ENCODE measurements around the gene COL25A1. TPM values are rescaled to one million over a fixed set of nuclear protein-coding genes. Genes with fewer than 3 reads are reported as not detected.

The COL25A1 gene
- total RNA-seq, 1 donor from 2014 or later, result 10.4 TPM

GRCh38 chr4:108821351-108821930 lies 481.0 kb downstream of the COL25A1 start:
- H3K4me3 Mint-ChIP-seq (ENCODE audit: unreplicated experiment), result no peak overlapping the region
- DNase-seq (ENCODE audit: low read depth) (peak; percentile 11), FAIRE-seq (peak; percentile 13)
- Histone ChIP-seq H3K27ac (ENCODE audit: low read depth, low read length) (no peak overlapping the region), H3K79me2 (ENCODE audit: insufficient read depth, low read length) (no peaks in the 10 kb centered on the region), H3K27me3 (ENCODE audit: insufficient read depth, low read length) (no peaks in the 10 kb centered on the region), H3K4me3 (ENCODE audit: insufficient read depth, low read depth, low read length) (no peak overlapping the region), H3K4me1 (ENCODE audit: insufficient read depth, low read length) (no peaks in the 10 kb centered on the region), H3K9ac (ENCODE audit: low read length) (no peak overlapping the region), H4K20me1 (ENCODE audit: insufficient read depth, low read length) (no peaks in the 10 kb centered on the region), H3K4me2 (ENCODE audit: low read length) (no peak overlapping the region), H2AFZ (ENCODE audit: low read depth, low read length) (no peak overlapping the region), H3K9me3 (ENCODE audit: insufficient read depth, low read depth, low read length) (no peaks in the 10 kb centered on the region), H3K36me3 (ENCODE audit: insufficient read depth, low read length) (no peaks in the 10 kb centered on the region)
- no peaks in the 10 kb centered on the region for H3K36me3 Mint-ChIP-seq (ENCODE audit: low read depth, unreplicated experiment)
- TF ChIP-seq CTCF (IDR thresholded peaks at IDR 0.05; ENCODE audit: insufficient read depth, low read depth, low read length) (no peak), EZH2 (IDR thresholded peaks at IDR 0.05; ENCODE audit: insufficient read depth, low read length) (no peak)
- no peak overlapping the region for H3K27ac Mint-ChIP-seq (ENCODE audit: unreplicated experiment)
- no peaks in the 10 kb centered on the region for H3K27me3 Mint-ChIP-seq (ENCODE audit: low read depth, unreplicated experiment)
- peaks cover 12% of the 10 kb centered on the region for H3K4me1 Mint-ChIP-seq (ENCODE audit: low read depth, unreplicated experiment)
- no peaks in the 10 kb centered on the region for H3K9me3 Mint-ChIP-seq (ENCODE audit: unreplicated experiment)

GRCh38 chr4:108820492-108821350 lies 481.7 kb downstream of the COL25A1 start:
- H3K27ac Mint-ChIP-seq (ENCODE audit: unreplicated experiment), result no peak overlapping the region
- FAIRE-seq (no peak), DNase-seq (ENCODE audit: low read depth) (no peak)
- H3K4me3 Mint-ChIP-seq (ENCODE audit: unreplicated experiment), result no peak overlapping the region
- peaks cover 12% of the 10 kb centered on the region for H3K4me1 Mint-ChIP-seq (ENCODE audit: low read depth, unreplicated experiment)
- no peaks in the 10 kb centered on the region for H3K79me2 ChIP-seq (ENCODE audit: insufficient read depth, low read length)
- no peaks in the 10 kb centered on the region for H4K20me1 ChIP-seq (ENCODE audit: insufficient read depth, low read length)
- TF ChIP-seq CTCF (IDR thresholded peaks at IDR 0.05; ENCODE audit: insufficient read depth, low read depth, low read length) (no peak), EZH2 (IDR thresholded peaks at IDR 0.05; ENCODE audit: insufficient read depth, low read length) (no peak)
- no peaks in the 10 kb centered on the region for H3K27me3 Mint-ChIP-seq (ENCODE audit: low read depth, unreplicated experiment)
- H3K9me3 ChIP-seq (ENCODE audit: insufficient read depth, low read depth, low read length), result no peaks in the 10 kb centered on the region
- H3K4me1 ChIP-seq (ENCODE audit: insufficient read depth, low read length), result no peaks in the 10 kb centered on the region
- H3K9me3 Mint-ChIP-seq (ENCODE audit: unreplicated experiment), result no peaks in the 10 kb centered on the region
- H3K27me3 ChIP-seq (ENCODE audit: insufficient read depth, low read length), result no peaks in the 10 kb centered on the region
- H2AFZ ChIP-seq (ENCODE audit: low read depth, low read length), result no peak overlapping the region
- no peak overlapping the region for H3K9ac ChIP-seq (ENCODE audit: low read length)
- H3K36me3 ChIP-seq (ENCODE audit: insufficient read depth, low read length), result no peaks in the 10 kb centered on the region
- H3K27ac ChIP-seq (ENCODE audit: low read depth, low read length), result no peak overlapping the region
- no peak overlapping the region for H3K4me2 ChIP-seq (ENCODE audit: low read length)
- H3K36me3 Mint-ChIP-seq (ENCODE audit: low read depth, unreplicated experiment), result no peaks in the 10 kb centered on the region
- no peak overlapping the region for H3K4me3 ChIP-seq (ENCODE audit: insufficient read depth, low read depth, low read length)

- DNase-seq (ENCODE audit: low read depth) (no peak), FAIRE-seq (no peak)
- H3K4me1 ChIP-seq (ENCODE audit: insufficient read depth, low read length), result no peaks in the 10 kb centered on the region
- no peaks in the 10 kb centered on the region for H4K20me1 ChIP-seq (ENCODE audit: insufficient read depth, low read length)
- H3K27ac ChIP-seq (ENCODE audit: low read depth, low read length), result no peak overlapping the region
- no peak for TF ChIP-seq EZH2 (IDR thresholded peaks at IDR 0.05; ENCODE audit: insufficient read depth, low read length)
- TF ChIP-seq CTCF (IDR thresholded peaks at IDR 0.05; ENCODE audit: insufficient read depth, low read depth, low read length), result no peak
- H3K4me3 ChIP-seq (ENCODE audit: insufficient read depth, low read depth, low read length), result no peak overlapping the region
- no peaks in the 10 kb centered on the region for H3K27me3 Mint-ChIP-seq (ENCODE audit: low read depth, unreplicated experiment)
- H3K36me3 Mint-ChIP-seq (ENCODE audit: low read depth, unreplicated experiment), result no peaks in the 10 kb centered on the region
- no peak overlapping the region for H3K4me3 Mint-ChIP-seq (ENCODE audit: unreplicated experiment)
- H3K79me2 ChIP-seq (ENCODE audit: insufficient read depth, low read length), result no peaks in the 10 kb centered on the region
- no peak overlapping the region for H3K9ac ChIP-seq (ENCODE audit: low read length)
- no peak overlapping the region for H2AFZ ChIP-seq (ENCODE audit: low read depth, low read length)
- H3K27ac Mint-ChIP-seq (ENCODE audit: unreplicated experiment), result no peak overlapping the region
- H3K9me3 Mint-ChIP-seq (ENCODE audit: unreplicated experiment), result no peaks in the 10 kb centered on the region
- H3K4me1 Mint-ChIP-seq (ENCODE audit: low read depth, unreplicated experiment), result no peaks in the 10 kb centered on the region
- no peaks in the 10 kb centered on the region for H3K36me3 ChIP-seq (ENCODE audit: insufficient read depth, low read length)
- no peak overlapping the region for H3K4me2 ChIP-seq (ENCODE audit: low read length)
- no peaks in the 10 kb centered on the region for H3K9me3 ChIP-seq (ENCODE audit: insufficient read depth, low read depth, low read length)
- H3K27me3 ChIP-seq (ENCODE audit: insufficient read depth, low read length), result no peaks in the 10 kb centered on the region
Observed at GRCh38 chr4:108814326-108814725, 488.1 kb downstream of the COL25A1 start.

All from astrocyte (in vitro differentiated cells and primary cell).